Kidney glomerular epithelial cell (primary cell): ENCODE data around the gene TNK2.
"Not testable (repeated sequence)": the region's sequence is repeated elsewhere in the genome, so short reads cannot be mapped to it uniquely, and the experiment has no call there.

Experiments
- DNase-seq: peaks from one replicate; lab custom pipeline; 2025; lab: John Stamatoyannopoulos, UW

Gene TNK2

DNA sequence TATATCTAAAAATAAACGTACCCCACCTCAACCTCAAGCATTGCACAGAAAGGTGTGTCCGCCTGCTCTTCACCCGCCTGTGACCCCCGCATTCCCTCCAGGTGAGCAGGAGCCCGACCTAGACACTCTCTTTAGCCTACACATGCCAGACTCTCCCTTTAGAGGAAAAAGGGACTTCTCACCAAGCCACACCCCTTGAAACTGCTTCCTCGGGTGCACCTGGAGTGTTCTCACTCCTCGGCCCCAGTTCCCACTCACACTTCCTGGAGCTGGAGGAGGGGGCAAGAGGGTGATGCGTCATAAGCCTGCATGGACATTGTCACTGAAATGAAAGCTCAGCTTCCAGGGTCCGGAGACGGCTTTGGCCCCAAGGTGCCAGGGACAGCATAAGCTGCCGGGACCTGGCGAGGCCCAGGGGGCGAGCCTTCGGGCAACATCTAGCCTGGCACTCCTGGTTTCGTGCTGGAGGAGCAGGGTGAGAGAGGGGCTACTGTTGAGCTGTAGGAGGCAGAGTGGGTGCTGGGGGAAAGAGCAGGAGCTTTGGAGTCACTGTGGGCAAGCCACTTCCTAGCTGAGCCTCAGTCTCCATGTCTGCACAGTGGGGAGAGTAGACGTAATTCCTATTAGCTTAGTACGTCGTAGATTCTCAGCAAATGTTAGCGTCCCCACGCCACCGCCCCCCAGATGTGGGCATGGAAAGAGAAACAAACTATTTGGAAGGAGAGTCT, 86.8 kb downstream of the TNK2 start:
- no peak for DNase-seq

- DNase-seq: no peak
Observed at GRCh38 chr3:195820901-195821300, 87.5 kb downstream of the TNK2 start.

- no peak for DNase-seq
Observed at GRCh38 chr3:195820186-195820585, 88.2 kb downstream of the TNK2 start.

DNA sequence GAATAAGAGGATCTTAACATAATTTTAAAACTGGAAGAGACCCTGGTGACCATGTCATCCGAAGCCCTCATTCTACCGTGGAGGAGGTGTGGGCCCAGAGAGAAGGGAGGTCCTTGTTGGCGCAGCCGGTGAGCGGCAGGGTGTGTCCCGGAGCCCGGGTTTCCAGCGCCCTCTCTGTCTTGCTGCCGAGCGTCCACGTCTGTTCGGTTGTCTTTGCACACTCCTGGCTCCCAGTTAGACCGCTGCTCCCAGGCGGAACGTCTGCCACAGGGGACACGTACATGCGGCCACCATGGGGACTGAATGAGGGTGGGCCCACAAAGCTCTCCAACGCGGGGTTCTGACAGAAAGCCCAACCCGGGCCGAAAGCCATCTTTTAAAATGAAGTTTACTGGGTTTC, 90.0 kb downstream of the TNK2 start:
- DNase-seq: no peak

GRCh38 chr3:195817578-195818135, 90.7 kb downstream of the TNK2 start:
- DNase-seq: no peak

DNA sequence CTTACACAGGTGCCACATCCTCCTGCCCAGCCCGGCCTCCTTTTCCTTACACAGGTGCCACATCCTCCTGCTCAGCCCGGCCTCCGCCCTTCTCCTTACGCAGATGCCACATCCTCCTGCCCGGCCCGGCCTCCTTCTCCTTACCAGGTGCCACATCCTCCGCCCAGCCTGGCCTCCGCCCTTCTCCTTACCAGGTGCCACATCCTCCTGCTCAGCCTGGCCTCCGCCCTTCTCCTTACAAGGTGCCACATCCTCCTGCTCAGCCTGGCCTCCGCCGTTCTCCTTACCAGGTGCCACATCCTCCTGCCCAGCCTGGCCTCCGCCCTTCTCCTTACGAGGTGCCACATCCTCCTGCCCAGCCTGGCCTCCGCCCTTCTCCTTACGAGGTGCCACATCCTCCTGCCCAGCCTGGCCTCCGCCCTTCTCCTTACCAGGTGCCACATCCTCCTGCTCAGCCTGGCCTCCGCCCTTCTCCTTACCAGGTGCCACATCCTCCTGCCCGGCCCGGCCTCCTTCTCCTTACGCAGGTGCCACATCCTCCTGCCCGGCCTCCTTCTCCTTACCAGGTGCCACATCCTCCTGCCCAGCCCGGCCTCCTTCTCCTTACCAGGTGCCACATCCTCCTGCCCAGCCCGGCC, 92.0 kb downstream of the TNK2 start:
- DNase-seq: not testable (repeated sequence)

GRCh38 chr3:195815169-195815771, 93.1 kb downstream of the TNK2 start:
- no peak for DNase-seq

GRCh38 chr3:195813916-195814640, 94.3 kb downstream of the TNK2 start:
- no peak for DNase-seq
